ENCODE measurements around the gene KRT86. TPM values are rescaled to one million over a fixed set of nuclear protein-coding genes. Genes with fewer than 3 reads are reported as not detected.
"Not testable (repeated sequence)": the region's sequence is repeated elsewhere in the genome, so short reads cannot be mapped to it uniquely, and the experiment has no call there.

KRT86 gene
- total RNA-seq, 2 experiments from 2014 or later, result not detected

- peaks cover 6% of the 10 kb centered on the region for H3K9me3 Mint-ChIP-seq
- H3K27ac Mint-ChIP-seq, result peak overlapping the region; percentile 74
- H3K36me3 Mint-ChIP-seq (ENCODE audit: low read depth), result peaks cover 19% of the 10 kb centered on the region
- CTCF ChIA-PET, result interaction anchor here (1.4 to 3.0 kb wide), 2 partner anchors 12 to 29 kb away, joined by 6 to 10 read pairs; no protein-coding TSS in a partner anchor
- DNase-seq, result no peak
- POLR2A ChIA-PET, result no interaction called here
- no peak overlapping the region for H3K4me3 Mint-ChIP-seq
- H3K4me1 Mint-ChIP-seq, result peaks cover 65% of the 10 kb centered on the region
- H3K27me3 Mint-ChIP-seq, result peaks cover 9% of the 10 kb centered on the region
Measured at GRCh38 chr12:52249511-52250047, 24.9 kb upstream of the KRT86 start.

GRCh38 chr12:52250048-52250990 is 24.1 kb upstream of the KRT86 start:
- DNase-seq, result no peak
- ChIA-PET CTCF (interaction anchor here (1.2 to 3.0 kb wide), 4 partner anchors 13 to 29 kb away, joined by 3 to 10 read pairs (median 6); no protein-coding TSS in a partner anchor), POLR2A (no interaction called here)
- peaks cover 19% of the 10 kb centered on the region for H3K36me3 Mint-ChIP-seq (ENCODE audit: low read depth)
- peaks cover 6% of the 10 kb centered on the region for H3K9me3 Mint-ChIP-seq
- H3K4me3 Mint-ChIP-seq, result no peak overlapping the region
- H3K27me3 Mint-ChIP-seq, result peaks cover 16% of the 10 kb centered on the region
- H3K4me1 Mint-ChIP-seq, result peaks cover 60% of the 10 kb centered on the region
- H3K27ac Mint-ChIP-seq, result peak overlapping the region; percentile 74

GRCh38 chr12:52251367-52252051 is 22.9 kb upstream of the KRT86 start:
- DNase-seq, result peak; percentile 43
- H3K36me3 Mint-ChIP-seq (ENCODE audit: low read depth), result peaks cover 19% of the 10 kb centered on the region
- peaks cover 50% of the 10 kb centered on the region for H3K4me1 Mint-ChIP-seq
- peaks cover 28% of the 10 kb centered on the region for H3K27me3 Mint-ChIP-seq
- ChIA-PET POLR2A (no interaction called here), CTCF (interaction anchor here (0.7 to 3.0 kb wide), 7 partner anchors 10 to 81 kb away, joined by 3 to 10 read pairs (median 5); no protein-coding TSS in a partner anchor)
- peaks cover 6% of the 10 kb centered on the region for H3K9me3 Mint-ChIP-seq
- peak overlapping the region; percentile 45 for H3K4me3 Mint-ChIP-seq
- peak overlapping the region; percentile 97 for H3K27ac Mint-ChIP-seq

- H3K4me3 Mint-ChIP-seq, H3K9me3 Mint-ChIP-seq: not testable (repeated sequence)
- peak overlapping the region; percentile 97 for H3K27ac Mint-ChIP-seq
Measured at GRCh38 chr12:52252175-52252615, 22.2 kb upstream of the KRT86 start.

GRCh38 chr12:52252728-52253343 is 21.6 kb upstream of the KRT86 start:
- POLR2A ChIA-PET, result no interaction called here
- H3K27me3 Mint-ChIP-seq, result peaks cover 40% of the 10 kb centered on the region
- no peak for DNase-seq
- H3K36me3 Mint-ChIP-seq (ENCODE audit: low read depth), result peaks cover 19% of the 10 kb centered on the region
- peaks cover 6% of the 10 kb centered on the region for H3K9me3 Mint-ChIP-seq
- CTCF ChIA-PET, result interaction anchor here (0.7 to 1.7 kb wide), 3 partner anchors 11 to 60 kb away, joined by 3 to 6 read pairs (median 4); no protein-coding TSS in a partner anchor
- no peak overlapping the region for H3K4me3 Mint-ChIP-seq
- H3K4me1 Mint-ChIP-seq, result peaks cover 39% of the 10 kb centered on the region
- peak overlapping the region; percentile 72 for H3K27ac Mint-ChIP-seq

More at GRCh38 chr12:52252175-52252615, 22.2 kb upstream of the KRT86 start:
- peaks cover 43% of the 10 kb centered on the region for H3K4me1 Mint-ChIP-seq
- H3K27me3 Mint-ChIP-seq, result peaks cover 34% of the 10 kb centered on the region
- POLR2A ChIA-PET, DNase-seq: not testable (repeated sequence)
- CTCF ChIA-PET, result interaction anchor here (0.7 to 1.7 kb wide), 5 partner anchors 11 to 82 kb away, joined by 3 to 6 read pairs (median 5); no protein-coding TSS in a partner anchor
- H3K36me3 Mint-ChIP-seq (ENCODE audit: low read depth), result peaks cover 19% of the 10 kb centered on the region

GRCh38 chr12:52253391-52254179 is 20.9 kb upstream of the KRT86 start:
- H3K27ac Mint-ChIP-seq, result peak overlapping the region; percentile 72
- peaks cover 6% of the 10 kb centered on the region for H3K9me3 Mint-ChIP-seq
- peaks cover 19% of the 10 kb centered on the region for H3K36me3 Mint-ChIP-seq (ENCODE audit: low read depth)
- ChIA-PET CTCF (interaction anchor here (0.7 to 1.7 kb wide), 4 partner anchors 10 to 61 kb away, joined by 3 to 6 read pairs (median 4); no protein-coding TSS in a partner anchor), POLR2A (no interaction called here)
- peaks cover 44% of the 10 kb centered on the region for H3K27me3 Mint-ChIP-seq
- peaks cover 39% of the 10 kb centered on the region for H3K4me1 Mint-ChIP-seq
- no peak overlapping the region for H3K4me3 Mint-ChIP-seq
- no peak for DNase-seq

- no peak overlapping the region for H3K27ac Mint-ChIP-seq
- peaks cover 43% of the 10 kb centered on the region for H3K4me1 Mint-ChIP-seq
- peaks cover 22% of the 10 kb centered on the region for H3K36me3 Mint-ChIP-seq (ENCODE audit: low read depth)
- peaks cover 50% of the 10 kb centered on the region for H3K27me3 Mint-ChIP-seq
- no peak for DNase-seq
- no peak overlapping the region for H3K4me3 Mint-ChIP-seq
- peaks cover 6% of the 10 kb centered on the region for H3K9me3 Mint-ChIP-seq
- ChIA-PET POLR2A (no interaction called here), CTCF (interaction anchor here (1.0 to 2.4 kb wide), 2 partner anchors 11 to 25 kb away, joined by 3 to 8 read pairs; no protein-coding TSS in a partner anchor)
Measured at GRCh38 chr12:52254180-52254964, 20.1 kb upstream of the KRT86 start.

GRCh38 chr12:52254965-52255751 is 19.3 kb upstream of the KRT86 start:
- peak overlapping the region; percentile 10 for H3K27ac Mint-ChIP-seq
- no peak for DNase-seq
- peaks cover 43% of the 10 kb centered on the region for H3K4me1 Mint-ChIP-seq
- peaks cover 6% of the 10 kb centered on the region for H3K9me3 Mint-ChIP-seq
- peaks cover 49% of the 10 kb centered on the region for H3K27me3 Mint-ChIP-seq
- CTCF ChIA-PET, result interaction anchor here (1.2 to 2.4 kb wide), 3 partner anchors 8 to 24 kb away, joined by 3 to 8 read pairs (median 4); no protein-coding TSS in a partner anchor
- POLR2A ChIA-PET, result no interaction called here
- H3K36me3 Mint-ChIP-seq (ENCODE audit: low read depth), result peaks cover 15% of the 10 kb centered on the region
- H3K4me3 Mint-ChIP-seq, result no peak overlapping the region

- ChIA-PET POLR2A (no interaction called here), CTCF (interaction anchor here (1.2 to 2.4 kb wide), 4 partner anchors 9 to 23 kb away, joined by 3 to 8 read pairs (median 4); no protein-coding TSS in a partner anchor)
- H3K36me3 Mint-ChIP-seq (ENCODE audit: low read depth), result peaks cover 12% of the 10 kb centered on the region
- peaks cover 58% of the 10 kb centered on the region for H3K27me3 Mint-ChIP-seq
- DNase-seq, result no peak
- no peak overlapping the region for H3K4me3 Mint-ChIP-seq
- H3K4me1 Mint-ChIP-seq, result peaks cover 48% of the 10 kb centered on the region
- H3K27ac Mint-ChIP-seq, result peak overlapping the region; percentile 46
- H3K9me3 Mint-ChIP-seq, result peaks cover 6% of the 10 kb centered on the region
Measured at GRCh38 chr12:52255926-52256583, 18.4 kb upstream of the KRT86 start.

GRCh38 chr12:52256584-52256935 is 17.9 kb upstream of the KRT86 start:
- peaks cover 2% of the 10 kb centered on the region for H3K9me3 Mint-ChIP-seq
- no peak for DNase-seq
- H3K36me3 Mint-ChIP-seq (ENCODE audit: low read depth), result peaks cover 8% of the 10 kb centered on the region
- H3K27me3 Mint-ChIP-seq, result peaks cover 61% of the 10 kb centered on the region
- H3K27ac Mint-ChIP-seq, result no peak overlapping the region
- ChIA-PET POLR2A (no interaction called here), CTCF (interaction anchor here (1.2 to 2.4 kb wide), 4 partner anchors 10 to 23 kb away, joined by 3 to 8 read pairs (median 4); no protein-coding TSS in a partner anchor)
- H3K4me3 Mint-ChIP-seq, result no peak overlapping the region
- peaks cover 48% of the 10 kb centered on the region for H3K4me1 Mint-ChIP-seq
